ENCODE measurements around the gene DLG3.

Gene DLG3

DNA sequence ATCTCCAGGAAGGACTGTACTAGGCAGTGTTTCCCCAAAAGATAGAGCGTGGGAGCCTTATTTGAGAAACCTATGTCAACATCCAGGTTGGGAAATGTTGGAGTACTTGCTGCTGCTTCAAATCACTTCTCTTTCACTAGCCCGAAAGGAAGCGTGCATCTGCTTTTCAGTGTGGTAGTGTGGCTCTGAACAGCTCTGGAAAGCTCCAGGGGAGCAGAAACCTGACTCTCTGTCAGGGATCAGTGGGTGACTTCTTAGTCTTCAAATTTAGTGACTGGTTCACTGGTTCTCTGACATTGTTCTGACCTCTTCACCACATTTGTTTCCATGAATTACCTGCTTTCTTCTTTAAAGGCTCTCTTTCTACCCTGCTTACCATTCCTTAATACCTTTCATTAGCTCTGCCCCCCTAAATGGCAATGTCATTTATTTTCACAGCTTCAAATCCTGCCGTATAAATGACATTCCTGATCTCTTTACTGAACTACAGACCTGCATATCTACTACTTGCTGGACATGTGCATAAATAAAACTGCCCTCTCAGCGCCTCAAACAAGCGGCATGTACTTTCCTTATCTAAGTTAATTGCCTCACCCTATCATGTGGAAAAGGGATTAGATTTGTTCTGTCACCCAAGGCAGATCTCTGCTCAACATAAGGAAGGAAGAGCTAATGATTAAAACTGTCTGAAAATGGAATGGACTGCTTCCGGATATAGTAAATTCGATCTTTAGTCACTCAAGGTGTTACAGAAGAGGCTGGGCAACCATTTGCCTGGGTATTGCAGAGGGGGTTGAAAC lies 37.0 kb downstream of the DLG3 start:
- Histone ChIP-seq H3K4me3 (ENCODE audit: low read depth in 1 of 2, low read length in 2 of 2) (no peak overlapping the region), H3K79me2 (ENCODE audit: insufficient read depth, low read length) (no peaks in the 10 kb centered on the region), H3K9me3 (ENCODE audit: insufficient read depth, low read length, severe bottlenecking) (no peaks in the 10 kb centered on the region), H3K27me3 (ENCODE audit: insufficient read depth, low read length, poor library complexity) (no peaks in the 10 kb centered on the region), H3K9ac (ENCODE audit: low read depth, low read length) (no peak overlapping the region), H3K36me3 (ENCODE audit: insufficient read depth, low read length) (no peaks in the 10 kb centered on the region), H3K4me2 (ENCODE audit: insufficient read depth, low read length) (no peak overlapping the region), H3K4me1 (ENCODE audit: insufficient read depth, low read length) (no peaks in the 10 kb centered on the region), H2AFZ (ENCODE audit: low read depth, low read length) (no peak overlapping the region), H3K27ac (ENCODE audit: low read length) (no peak overlapping the region), H4K20me1 (ENCODE audit: insufficient read depth, low read length) (no peaks in the 10 kb centered on the region)
- TF ChIP-seq EZH2 (IDR thresholded peaks at IDR 0.05; ENCODE audit: borderline replicate concordance, low read depth, low read length, severe bottlenecking) (no peak), CTCF (IDR thresholded peaks at IDR 0.05; ENCODE audit: borderline replicate concordance, extremely low read depth, low read length, poor library complexity, severe bottlenecking) (no peak)
- ATAC-seq (ENCODE audit: insufficient read depth, low read depth) (no peak), DNase-seq (no peak)

DNA sequence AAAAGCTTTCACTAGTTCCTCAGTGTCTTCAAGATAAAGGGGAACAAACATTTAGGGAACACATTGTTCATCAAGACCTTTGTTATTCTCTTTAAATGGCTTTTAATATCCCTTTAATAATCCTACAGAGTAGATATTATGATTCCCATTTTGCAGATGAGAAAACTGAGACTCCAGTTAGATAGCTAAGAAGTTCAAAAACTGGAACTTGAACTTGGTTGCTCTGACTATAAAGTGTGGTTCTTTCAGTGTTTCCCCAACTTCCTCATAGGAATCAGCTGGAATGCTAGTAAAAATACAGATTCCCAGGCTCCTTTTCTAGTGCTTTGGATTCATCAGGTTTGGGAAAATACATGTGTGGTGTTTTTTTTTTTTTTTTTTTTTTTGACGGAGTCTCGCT lies 37.7 kb downstream of the DLG3 start:
- DNase-seq, result no peak
- H3K9me3 ChIP-seq (ENCODE audit: insufficient read depth, low read length, severe bottlenecking), result no peaks in the 10 kb centered on the region
- no peak overlapping the region for H3K9ac ChIP-seq (ENCODE audit: low read depth, low read length)
- no peaks in the 10 kb centered on the region for H4K20me1 ChIP-seq (ENCODE audit: insufficient read depth, low read length)
- no peak overlapping the region for H2AFZ ChIP-seq (ENCODE audit: low read depth, low read length)
- no peak overlapping the region for H3K4me2 ChIP-seq (ENCODE audit: insufficient read depth, low read length)
- H3K4me1 ChIP-seq (ENCODE audit: insufficient read depth, low read length), result no peaks in the 10 kb centered on the region
- H3K79me2 ChIP-seq (ENCODE audit: insufficient read depth, low read length), result no peaks in the 10 kb centered on the region
- H3K36me3 ChIP-seq (ENCODE audit: insufficient read depth, low read length), result no peaks in the 10 kb centered on the region
- ATAC-seq (ENCODE audit: insufficient read depth, low read depth), result no peak
- TF ChIP-seq CTCF (IDR thresholded peaks at IDR 0.05; ENCODE audit: borderline replicate concordance, extremely low read depth, low read length, poor library complexity, severe bottlenecking) (no peak), EZH2 (IDR thresholded peaks at IDR 0.05; ENCODE audit: borderline replicate concordance, low read depth, low read length, severe bottlenecking) (no peak)
- H3K27ac ChIP-seq (ENCODE audit: low read length), result no peak overlapping the region
- no peak overlapping the region for H3K4me3 ChIP-seq (ENCODE audit: low read depth in 1 of 2, low read length in 2 of 2)
- no peaks in the 10 kb centered on the region for H3K27me3 ChIP-seq (ENCODE audit: insufficient read depth, low read length, poor library complexity)

GRCh38 chrX:70485466-70485865 lies 40.8 kb downstream of the DLG3 start:
- no peak overlapping the region for H2AFZ ChIP-seq (ENCODE audit: low read depth, low read length)
- no peaks in the 10 kb centered on the region for H3K4me1 ChIP-seq (ENCODE audit: insufficient read depth, low read length)
- no peaks in the 10 kb centered on the region for H3K36me3 ChIP-seq (ENCODE audit: insufficient read depth, low read length)
- DNase-seq (no peak), ATAC-seq (ENCODE audit: insufficient read depth, low read depth) (no peak)
- H3K9me3 ChIP-seq (ENCODE audit: insufficient read depth, low read length, severe bottlenecking), result no peaks in the 10 kb centered on the region
- no peaks in the 10 kb centered on the region for H4K20me1 ChIP-seq (ENCODE audit: insufficient read depth, low read length)
- no peaks in the 10 kb centered on the region for H3K27me3 ChIP-seq (ENCODE audit: insufficient read depth, low read length, poor library complexity)
- no peak overlapping the region for H3K9ac ChIP-seq (ENCODE audit: low read depth, low read length)
- no peak overlapping the region for H3K4me3 ChIP-seq (ENCODE audit: low read depth in 1 of 2, low read length in 2 of 2)
- H3K79me2 ChIP-seq (ENCODE audit: insufficient read depth, low read length), result no peaks in the 10 kb centered on the region
- H3K27ac ChIP-seq (ENCODE audit: low read length), result no peak overlapping the region
- TF ChIP-seq CTCF (IDR thresholded peaks at IDR 0.05; ENCODE audit: borderline replicate concordance, extremely low read depth, low read length, poor library complexity, severe bottlenecking), result no peak
- TF ChIP-seq EZH2 (IDR thresholded peaks at IDR 0.05; ENCODE audit: borderline replicate concordance, low read depth, low read length, severe bottlenecking), result no peak
- no peak overlapping the region for H3K4me2 ChIP-seq (ENCODE audit: insufficient read depth, low read length)
